Stimulated activated CD8-positive, alpha-beta memory T cell treated with anti-CD3 and anti-CD28 coated beads, Interleukin-4, amount 100 ng/mL, for 1 hour (primary cell): ENCODE data around the gene FREY1.

Source experiments
- DNase-seq, 2 donors: peaks; one replicate each; pipeline ENCODE4 v3.0.0-alpha.2; 2020; ENCODE audit warnings: low read depth in 2 of 2, low spot score in 1 of 2

The FREY1 gene

DNA sequence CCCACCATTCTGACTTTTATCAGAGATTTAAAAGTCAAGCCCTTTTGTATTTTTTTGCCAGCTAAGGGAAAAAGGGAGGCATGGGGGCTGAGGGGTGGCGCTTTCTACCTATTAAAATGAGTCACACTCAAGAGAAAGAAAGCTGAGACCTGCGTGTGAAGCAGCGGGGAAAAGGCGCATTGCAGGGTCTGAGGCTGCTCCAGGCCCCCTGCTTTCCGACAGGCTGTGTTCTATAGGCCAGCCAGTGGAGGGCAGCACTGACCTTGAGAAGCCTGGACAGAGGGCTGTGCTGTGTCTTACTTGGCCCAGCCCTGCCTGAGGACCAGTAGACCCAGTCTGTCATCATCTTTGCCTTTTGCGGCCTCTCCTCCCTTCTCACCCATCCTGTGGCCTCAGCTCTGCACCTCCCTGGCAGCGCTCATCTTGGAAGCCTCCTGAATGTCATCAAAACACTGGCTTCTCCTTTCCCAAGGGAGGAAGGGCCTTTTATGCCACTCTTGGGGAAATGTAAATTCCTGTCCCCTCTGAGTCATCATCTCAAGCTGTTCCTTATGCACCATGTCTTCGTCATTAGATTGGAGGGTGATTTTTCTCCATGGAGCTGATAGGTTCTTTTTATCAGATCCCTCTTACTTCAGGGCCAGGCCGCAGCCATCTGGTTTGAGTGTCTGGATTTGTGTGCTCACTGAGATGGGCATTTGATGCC is 34.3 kb downstream of the FREY1 start:
- no peak for DNase-seq

GRCh38 chr11:45871638-45872037 is 35.4 kb downstream of the FREY1 start:
- no peak for DNase-seq

- no peak for DNase-seq
Observed at GRCh38 chr11:45870706-45871105, 36.4 kb downstream of the FREY1 start.

DNA sequence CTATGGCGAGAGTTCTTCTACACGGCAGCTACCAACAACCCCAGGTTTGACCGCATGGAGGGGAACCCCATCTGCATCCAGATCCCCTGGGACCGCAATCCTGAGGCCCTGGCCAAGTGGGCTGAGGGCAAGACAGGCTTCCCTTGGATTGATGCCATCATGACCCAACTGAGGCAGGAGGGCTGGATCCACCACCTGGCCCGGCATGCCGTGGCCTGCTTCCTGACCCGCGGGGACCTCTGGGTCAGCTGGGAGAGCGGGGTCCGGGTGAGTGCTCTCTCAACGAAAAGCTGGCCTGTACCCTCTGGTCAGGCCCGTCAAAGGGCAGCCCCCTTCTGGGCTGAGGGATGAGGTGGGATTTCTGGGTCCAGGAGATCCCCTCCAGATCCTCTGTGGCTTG is 37.5 kb downstream of the FREY1 start:
- DNase-seq, result no peak

GRCh38 chr11:45864041-45864440 is 43.0 kb downstream of the FREY1 start:
- DNase-seq, result no peak

GRCh38 chr11:45860764-45861510 is 46.1 kb downstream of the FREY1 start:
- DNase-seq, result no peak

GRCh38 chr11:45860348-45860747 is 46.7 kb downstream of the FREY1 start:
- no peak for DNase-seq

DNA sequence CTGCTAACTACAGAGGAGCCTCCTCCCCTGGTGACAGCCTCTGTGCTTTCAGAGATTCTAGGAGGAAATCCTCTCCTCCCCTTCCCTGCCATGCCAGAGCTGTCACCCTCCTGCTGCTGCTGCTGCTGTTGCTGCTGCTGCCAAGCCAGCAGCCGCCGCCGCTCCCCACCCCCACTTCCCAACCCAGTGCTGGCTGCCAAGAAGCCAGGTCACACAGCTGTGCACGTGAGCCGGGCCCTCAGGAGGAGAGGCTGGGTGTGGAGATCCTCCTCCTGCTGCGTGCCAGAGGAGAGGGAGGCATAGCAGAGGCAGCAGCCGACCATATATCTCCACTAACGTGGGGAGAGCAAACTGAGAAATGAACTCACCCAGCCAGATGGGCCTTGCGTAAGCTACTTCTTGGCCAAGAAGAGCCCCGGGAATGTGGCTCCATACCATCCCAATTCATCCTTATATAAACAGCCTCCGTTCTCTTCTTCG is 47.4 kb downstream of the FREY1 start:
- no peak for DNase-seq

- no peak for DNase-seq
Observed at GRCh38 chr11:45858751-45859398, 48.2 kb downstream of the FREY1 start.

DNA sequence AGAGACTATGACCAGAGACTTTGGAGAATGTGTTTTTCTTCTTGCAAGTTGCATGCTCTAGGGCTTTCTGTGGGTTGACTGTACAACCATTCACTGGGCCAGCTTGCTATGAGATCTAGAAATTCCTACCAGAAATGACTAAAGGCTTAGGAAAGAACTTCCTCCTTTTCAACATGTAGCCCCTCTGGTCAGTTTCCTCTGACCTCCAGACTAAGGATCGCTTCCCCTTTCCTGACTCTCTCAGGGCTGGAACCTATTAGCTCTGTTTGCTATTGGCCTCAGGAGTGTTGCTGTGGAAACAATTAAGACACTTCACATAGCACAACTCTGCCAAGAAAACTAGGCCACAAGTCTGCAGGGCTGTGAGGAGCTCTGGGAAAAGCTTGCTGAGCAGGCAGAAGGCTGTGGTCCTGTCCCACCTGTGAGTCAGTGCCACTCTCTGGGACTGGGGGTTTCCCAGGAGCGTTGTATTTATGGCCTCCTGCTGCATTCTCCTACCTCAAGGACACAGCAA is 49.1 kb downstream of the FREY1 start:
- DNase-seq, result no peak
